ENCODE results near the gene IL19.
"Not testable (repeated sequence)": the region's sequence is repeated elsewhere in the genome, so short reads cannot be mapped to it uniquely, and the experiment has no call there.

IL19 gene

GRCh38 chr1:206833106-206833680 is 62.6 kb downstream of the IL19 start:
- no peak for DNase-seq (ENCODE audit: low read depth in 2 of 2)

GRCh38 chr1:206833801-206834200 is 63.2 kb downstream of the IL19 start:
- DNase-seq (ENCODE audit: low read depth in 2 of 2), result no peak

- no peak for DNase-seq (ENCODE audit: low read depth in 2 of 2)
These were observed 63.6 kb downstream of the IL19 start for GRCh38 chr1:206834217-206834616.

GRCh38 chr1:206834711-206835110 is 64.1 kb downstream of the IL19 start:
- DNase-seq (ENCODE audit: low read depth in 2 of 2), result no peak

- no peak for DNase-seq (ENCODE audit: low read depth in 2 of 2)
These were observed 64.6 kb downstream of the IL19 start for GRCh38 chr1:206835186-206835585.

GRCh38 chr1:206836111-206836510 is 65.5 kb downstream of the IL19 start:
- no peak for DNase-seq (ENCODE audit: low read depth in 2 of 2)

GRCh38 chr1:206839006-206839560 is 68.5 kb downstream of the IL19 start:
- DNase-seq (ENCODE audit: low read depth in 2 of 2), result no peak

- no peak for DNase-seq (ENCODE audit: low read depth in 2 of 2)
These were observed 69.3 kb downstream of the IL19 start for GRCh38 chr1:206839857-206840256.

GRCh38 chr1:206841609-206842323 is 71.2 kb downstream of the IL19 start:
- DNase-seq (ENCODE audit: low read depth in 2 of 2), result no peak

- DNase-seq (ENCODE audit: low read depth in 2 of 2), result no peak
These were observed 72.3 kb downstream of the IL19 start for GRCh38 chr1:206842854-206843253.

GRCh38 chr1:206843626-206844025 is 73.1 kb downstream of the IL19 start:
- no peak for DNase-seq (ENCODE audit: low read depth in 2 of 2)

- DNase-seq (ENCODE audit: low read depth in 2 of 2), result no peak
These were observed 75.9 kb downstream of the IL19 start for GRCh38 chr1:206846487-206846886.

GRCh38 chr1:206847337-206847834 is 76.8 kb downstream of the IL19 start:
- no peak for DNase-seq (ENCODE audit: low read depth in 2 of 2)

GRCh38 chr1:206847946-206848345 is 77.4 kb downstream of the IL19 start:
- no peak for DNase-seq (ENCODE audit: low read depth in 2 of 2)

GRCh38 chr1:206850401-206850800 is 79.8 kb downstream of the IL19 start:
- no peak for DNase-seq (ENCODE audit: low read depth in 2 of 2)

GRCh38 chr1:206851341-206852010 is 80.9 kb downstream of the IL19 start:
- no peak for DNase-seq (ENCODE audit: low read depth in 2 of 2)

GRCh38 chr1:206852662-206853061 is 82.1 kb downstream of the IL19 start:
- not testable (repeated sequence) for DNase-seq (ENCODE audit: low read depth in 2 of 2)

GRCh38 chr1:206853696-206854095 is 83.1 kb downstream of the IL19 start:
- DNase-seq (ENCODE audit: low read depth in 2 of 2), result not testable (repeated sequence)

GRCh38 chr1:206854401-206855129 is 84.0 kb downstream of the IL19 start:
- no peak for DNase-seq (ENCODE audit: low read depth in 2 of 2)

GRCh38 chr1:206855859-206856258 is 85.3 kb downstream of the IL19 start:
- DNase-seq (ENCODE audit: low read depth in 2 of 2), result no peak

- no peak for DNase-seq (ENCODE audit: low read depth in 2 of 2)
These were observed 86.3 kb downstream of the IL19 start for GRCh38 chr1:206856674-206857464.
